H9 (cell line): ENCODE measurements around the gene RAMP3. TPM values are rescaled to one million over a fixed set of nuclear protein-coding genes. Genes with fewer than 3 reads are reported as not detected.

Experiments used
- DNase-seq: peaks from one replicate; pipeline ENCODE4 v3.0.0-alpha.2; 2017
- H2AFZ ChIP-seq: one replicate; pipeline ENCODE4 v1.6.1; 2013; ENCODE audit warnings: mild to moderate bottlenecking, low read length, control low read depth, moderate library complexity
- H2AK5ac ChIP-seq: 2 replicates; pipeline ENCODE4 v1.6.1; 2013; ENCODE audit warnings: low read length, control low read depth, mixed read lengths; ENCODE audit not compliant: insufficient read length
- H2BK120ac ChIP-seq: one replicate; pipeline ENCODE4 v1.6.1; 2013; ENCODE audit warnings: low read depth, mild to moderate bottlenecking, low read length, control low read depth, inconsistent platforms; ENCODE audit not compliant: poor library complexity, severe bottlenecking
- H2BK12ac ChIP-seq: 2 replicates; pipeline ENCODE4 v1.6.1; 2013; ENCODE audit warnings: low read length, control low read depth, mixed read lengths, low read depth; ENCODE audit not compliant: insufficient read length
- H2BK15ac ChIP-seq: 2 replicates; pipeline ENCODE4 v1.6.1; 2013; ENCODE audit warnings: low read depth, low read length, control low read depth
- H2BK20ac ChIP-seq: one replicate; pipeline ENCODE4 v1.6.1; 2013; ENCODE audit warnings: low read depth, mild to moderate bottlenecking, low read length, control low read depth, inconsistent platforms; ENCODE audit not compliant: poor library complexity, severe bottlenecking
- H2BK5ac ChIP-seq: 2 replicates; pipeline ENCODE4 v1.6.1; 2013; ENCODE audit warnings: low read length, control low read depth, mixed read lengths; ENCODE audit not compliant: insufficient read length
- H3K14ac ChIP-seq: 2 replicates; pipeline ENCODE4 v1.6.1; 2013; ENCODE audit warnings: low read length, control low read depth; ENCODE audit not compliant: insufficient read depth
- H3K18ac ChIP-seq: 2 replicates; pipeline ENCODE4 v1.6.1; 2013; ENCODE audit warnings: low read depth, mild to moderate bottlenecking, mixed read lengths, low read length, control low read depth; ENCODE audit not compliant: insufficient read length
- H3K23ac ChIP-seq: 2 replicates; pipeline ENCODE4 v1.6.1; 2013; ENCODE audit warnings: low read length, control low read depth, mixed read lengths, low read depth; ENCODE audit not compliant: insufficient read length
- H3K23me2 ChIP-seq: 2 replicates; pipeline ENCODE4 v1.6.1; 2013; ENCODE audit warnings: low read depth, mild to moderate bottlenecking, mixed read lengths, low read length, control low read depth; ENCODE audit not compliant: insufficient read length, poor library complexity, severe bottlenecking
- H3K27ac ChIP-seq: 2 replicates; pipeline ENCODE4 v1.5.1; 2013; ENCODE audit warnings: low read length, control low read depth, mixed read lengths, low read depth; ENCODE audit not compliant: insufficient read length
- H3K27me3 ChIP-seq: 2 replicates; pipeline ENCODE4 v1.6.1; 2013; ENCODE audit warnings: low read length, control low read depth, inconsistent platforms; ENCODE audit not compliant: insufficient read depth
- H3K4ac ChIP-seq: 2 replicates; pipeline ENCODE4 v1.6.1; 2013; ENCODE audit warnings: low read depth, mild to moderate bottlenecking, control low read depth, inconsistent platforms, low read length, moderate library complexity
- H3K4me1 ChIP-seq: 2 replicates; pipeline ENCODE4 v1.6.1; 2013; ENCODE audit warnings: low read length, control low read depth, inconsistent platforms; ENCODE audit not compliant: insufficient read depth
- H3K4me2 ChIP-seq: 2 replicates; pipeline ENCODE4 v1.6.1; 2013; ENCODE audit warnings: low read length, control low read depth, mixed read lengths; ENCODE audit not compliant: insufficient read length, insufficient read depth
- H3K56ac ChIP-seq: 2 replicates; pipeline ENCODE4 v1.6.1; 2013; ENCODE audit warnings: low read depth, mild to moderate bottlenecking, mixed read lengths, low read length, control low read depth; ENCODE audit not compliant: insufficient read length
- H3K79me1 ChIP-seq: 2 replicates; pipeline ENCODE4 v1.6.1; 2013; ENCODE audit warnings: low read depth, mild to moderate bottlenecking, moderate library complexity, low read length, control low read depth, inconsistent platforms; ENCODE audit not compliant: insufficient read depth, poor library complexity, severe bottlenecking
- H3K79me2 ChIP-seq: 2 replicates; pipeline ENCODE4 v1.6.1; 2013; ENCODE audit warnings: low read length, control low read depth, inconsistent platforms; ENCODE audit not compliant: insufficient read depth
- H3K9ac ChIP-seq: 2 replicates; pipeline ENCODE4 v1.6.1; 2013; ENCODE audit warnings: low read length, control low read depth, mixed read lengths; ENCODE audit not compliant: insufficient read length; ENCODE audit errors: extremely low read depth
- H3K9me3 ChIP-seq: one replicate; pipeline ENCODE4 v1.6.1; 2013; ENCODE audit warnings: low read depth, low read length, inconsistent platforms; ENCODE audit not compliant: control insufficient read depth
- H3T11ph ChIP-seq: one replicate; pipeline ENCODE4 v1.6.1; 2013; ENCODE audit warnings: mild to moderate bottlenecking, low read length, control low read depth, inconsistent platforms
- H4K20me1 ChIP-seq: one replicate; pipeline ENCODE4 v1.6.1; 2013; ENCODE audit not compliant: control insufficient read depth, insufficient read length, insufficient read depth
- H4K5ac ChIP-seq: 2 replicates; pipeline ENCODE4 v1.6.1; 2013; ENCODE audit warnings: low read depth, mild to moderate bottlenecking, mixed read lengths, low read length, control low read depth; ENCODE audit not compliant: insufficient read length
- H4K8ac ChIP-seq: replicated peaks from 2 replicates; pipeline ENCODE4 v1.6.1; 2013; ENCODE audit warnings: low read length, control low read depth, mixed read lengths, low read depth; ENCODE audit not compliant: insufficient read length
- H4K91ac ChIP-seq: 2 replicates; pipeline ENCODE4 v1.6.1; 2013; ENCODE audit warnings: low read depth, mild to moderate bottlenecking, moderate library complexity, mixed read lengths, low read length, control low read depth; ENCODE audit not compliant: insufficient read length
- H3K27ac Mint-ChIP-seq, 3 experiments: 2 replicates in 2 of 3; 3 replicates in 1 of 3; pipeline ENCODE4 v1.8.0; 2020 to 2021; ENCODE audit warnings: mixed read lengths in 3 of 3, mild to moderate bottlenecking in 1 of 3, moderate library complexity in 1 of 3
- H3K27me3 Mint-ChIP-seq: 2 replicates; pipeline ENCODE4 v1.8.0; 2021; ENCODE audit warnings: low read depth, mild to moderate bottlenecking, moderate library complexity, mixed read lengths
- H3K36me3 Mint-ChIP-seq, 3 experiments: 2 replicates in 2 of 3; 3 replicates in 1 of 3; pipeline ENCODE4 v1.8.0; 2020 to 2021; ENCODE audit warnings: low read depth in 3 of 3, mixed read lengths in 3 of 3; ENCODE audit not compliant: insufficient read depth in 1 of 3
- H3K4me1 Mint-ChIP-seq, 2 experiments: 2 replicates each; pipeline ENCODE4 v1.8.0; 2020; ENCODE audit warnings: mixed read lengths in 2 of 2
- H3K4me3 Mint-ChIP-seq, 2 experiments: 2 replicates in 1 of 2; 3 replicates in 1 of 2; pipeline ENCODE4 v1.8.0; 2020 to 2021; ENCODE audit warnings: mild to moderate bottlenecking in 2 of 2, mixed read lengths in 2 of 2, moderate library complexity in 1 of 2
- H3K9me3 Mint-ChIP-seq, 2 experiments: 2 replicates in 1 of 2; 3 replicates in 1 of 2; pipeline ENCODE4 v1.8.0; 2020; ENCODE audit warnings: mild to moderate bottlenecking in 2 of 2, mixed read lengths in 2 of 2, moderate library complexity in 1 of 2
- WGBS: extraction: QIAGEN DNeasy Blood & Tissue Kit; methylation state at CpG from one replicate; pipeline ENCODE4 v1.1.7; 2013; ENCODE audit warnings: missing lambda C conversion rate, low lambda C conversion rate, mixed read lengths; ENCODE audit not compliant: insufficient read length; ENCODE audit errors: extremely low coverage; 5-methylcytosine and 5-hydroxymethylcytosine counted together
- total RNA-seq: library from RNA; stranded (reverse); gene quantifications from 2 replicates; pipeline ENCODE4 v1.2.1, GENCODE V29; 2021
- TF ChIP-seq, protein P1 (sequence below): fragments of 200-600 bp; sonication (generic); conservative IDR thresholded peaks from 3 replicates; pipeline ENCODE4 v1.8.0; 2021; ENCODE audit warnings: antibody characterized with exemption, mild to moderate bottlenecking

RAMP3 gene
- total RNA-seq, 1 experiment from 2014 or later = 0.63 TPM

DNA sequence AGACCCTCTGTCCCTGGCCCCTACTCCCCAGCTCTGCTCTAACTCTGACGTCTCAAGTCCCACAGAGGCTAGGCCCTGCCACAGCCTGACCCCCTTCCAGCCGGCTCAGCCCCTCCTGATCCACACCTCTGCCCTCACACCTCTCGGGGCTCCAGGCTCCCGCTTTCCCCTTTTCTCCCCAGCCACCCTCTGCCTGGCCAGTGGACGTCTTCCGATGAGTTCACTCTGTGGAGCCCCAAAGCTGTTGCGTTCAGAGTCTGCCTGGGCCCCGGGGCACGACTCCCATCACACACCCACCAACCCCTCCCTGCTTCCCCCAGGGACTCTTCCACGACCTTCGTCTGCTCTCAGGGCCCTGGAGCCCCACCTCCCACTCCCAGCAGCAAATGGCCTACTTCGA lies 27.7 kb upstream of the RAMP3 start:
- Histone ChIP-seq H3K23me2 (no peaks in the 10 kb centered on the region), H3K23ac (no peak overlapping the region), H2BK120ac (no peak overlapping the region), H2AFZ (no peak overlapping the region), H4K20me1 (no peaks in the 10 kb centered on the region), H2BK12ac (no peak overlapping the region), H3K14ac (no peak overlapping the region), H4K8ac (no peak overlapping the region), H3K4me1 (no peaks in the 10 kb centered on the region), H3K4me2 (no peak overlapping the region), H2BK5ac (no peak overlapping the region), H3K79me1 (no peaks in the 10 kb centered on the region), H2BK20ac (no peak overlapping the region), H3K56ac (no peak overlapping the region), H4K91ac (no peak overlapping the region), H2BK15ac (no peak overlapping the region), H3T11ph (no peak overlapping the region), H3K79me2 (no peaks in the 10 kb centered on the region), H4K5ac (no peak overlapping the region), H3K4ac (no peak overlapping the region), H2AK5ac (no peak overlapping the region), H3K27me3 (no peaks in the 10 kb centered on the region), H3K27ac (no peak overlapping the region), H3K9me3 (no peaks in the 10 kb centered on the region), H3K9ac (no peak overlapping the region), H3K18ac (no peak overlapping the region)
- WGBS = no CpG with 5 or more reads among the region's 12 CpGs
- no peaks in the 10 kb centered on the region for H3K9me3 Mint-ChIP-seq
- H3K4me3 Mint-ChIP-seq = no peak overlapping the region
- H3K27me3 Mint-ChIP-seq = peaks cover 2% of the 10 kb centered on the region; the same call in 1 of the 2 replicates
- H3K36me3 Mint-ChIP-seq = no peaks in the 10 kb centered on the region
- DNase-seq = no peak
- no peaks in the 10 kb centered on the region for H3K4me1 Mint-ChIP-seq
- H3K27ac Mint-ChIP-seq = no peak overlapping the region; a peak in 1 of 7 replicates
- TF ChIP-seq, protein P1, sequence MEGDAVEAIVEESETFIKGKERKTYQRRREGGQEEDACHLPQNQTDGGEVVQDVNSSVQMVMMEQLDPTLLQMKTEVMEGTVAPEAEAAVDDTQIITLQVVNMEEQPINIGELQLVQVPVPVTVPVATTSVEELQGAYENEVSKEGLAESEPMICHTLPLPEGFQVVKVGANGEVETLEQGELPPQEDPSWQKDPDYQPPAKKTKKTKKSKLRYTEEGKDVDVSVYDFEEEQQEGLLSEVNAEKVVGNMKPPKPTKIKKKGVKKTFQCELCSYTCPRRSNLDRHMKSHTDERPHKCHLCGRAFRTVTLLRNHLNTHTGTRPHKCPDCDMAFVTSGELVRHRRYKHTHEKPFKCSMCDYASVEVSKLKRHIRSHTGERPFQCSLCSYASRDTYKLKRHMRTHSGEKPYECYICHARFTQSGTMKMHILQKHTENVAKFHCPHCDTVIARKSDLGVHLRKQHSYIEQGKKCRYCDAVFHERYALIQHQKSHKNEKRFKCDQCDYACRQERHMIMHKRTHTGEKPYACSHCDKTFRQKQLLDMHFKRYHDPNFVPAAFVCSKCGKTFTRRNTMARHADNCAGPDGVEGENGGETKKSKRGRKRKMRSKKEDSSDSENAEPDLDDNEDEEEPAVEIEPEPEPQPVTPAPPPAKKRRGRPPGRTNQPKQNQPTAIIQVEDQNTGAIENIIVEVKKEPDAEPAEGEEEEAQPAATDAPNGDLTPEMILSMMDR = no peak
